HPDE6-E6E7 (cell line): ENCODE results near the gene PPFIA2.
"Not testable (repeated sequence)": the region's sequence is repeated elsewhere in the genome, so short reads cannot be mapped to it uniquely, and the experiment has no call there.

Experiments
- DNase-seq: peaks from one replicate; pipeline ENCODE4 v3.0.0; 2011; ENCODE audit warnings: missing footprints; ENCODE audit errors: extremely low spot score

The PPFIA2 gene

GRCh38 chr12:81211306-81211705 lies 547.8 kb downstream of the PPFIA2 start:
- no peak for DNase-seq

GRCh38 chr12:81209772-81210225 lies 549.4 kb downstream of the PPFIA2 start:
- not testable (repeated sequence) for DNase-seq

GRCh38 chr12:81209012-81209411 lies 550.1 kb downstream of the PPFIA2 start:
- no peak for DNase-seq

GRCh38 chr12:81208187-81208911 lies 550.8 kb downstream of the PPFIA2 start:
- no peak for DNase-seq
